Keratinocyte (primary cell): Measurements from ENCODE around the gene ZBTB32.

ENCODE experiments used
- EZH2 ChIP-seq: IDR thresholded peaks from one replicate; pipeline ENCODE4 v1.6.1; 2012; ENCODE audit warnings: inconsistent platforms, mild to moderate bottlenecking, low read length, moderate library complexity
- TF ChIP-seq, protein P1 (sequence below), 3 experiments: IDR thresholded peaks in 1 of 3; conservative IDR thresholded peaks in 1 of 3; optimal IDR thresholded peaks in 1 of 3; 2 replicates in 2 of 3; 3 replicates in 1 of 3; pipeline versions ENCODE3 to v1.5.1; 2011; ENCODE audit warnings: low read length in 3 of 3, mild to moderate bottlenecking in 3 of 3, moderate library complexity in 2 of 3, control low read depth in 1 of 3, inconsistent platforms in 1 of 3; ENCODE audit not compliant: insufficient read depth in 2 of 3; ENCODE audit errors: extremely low read depth in 1 of 3

GRCh38 chr19:35714601-35715354, 10.4 kb downstream of the ZBTB32 start:
- TF ChIP-seq, protein P1, sequence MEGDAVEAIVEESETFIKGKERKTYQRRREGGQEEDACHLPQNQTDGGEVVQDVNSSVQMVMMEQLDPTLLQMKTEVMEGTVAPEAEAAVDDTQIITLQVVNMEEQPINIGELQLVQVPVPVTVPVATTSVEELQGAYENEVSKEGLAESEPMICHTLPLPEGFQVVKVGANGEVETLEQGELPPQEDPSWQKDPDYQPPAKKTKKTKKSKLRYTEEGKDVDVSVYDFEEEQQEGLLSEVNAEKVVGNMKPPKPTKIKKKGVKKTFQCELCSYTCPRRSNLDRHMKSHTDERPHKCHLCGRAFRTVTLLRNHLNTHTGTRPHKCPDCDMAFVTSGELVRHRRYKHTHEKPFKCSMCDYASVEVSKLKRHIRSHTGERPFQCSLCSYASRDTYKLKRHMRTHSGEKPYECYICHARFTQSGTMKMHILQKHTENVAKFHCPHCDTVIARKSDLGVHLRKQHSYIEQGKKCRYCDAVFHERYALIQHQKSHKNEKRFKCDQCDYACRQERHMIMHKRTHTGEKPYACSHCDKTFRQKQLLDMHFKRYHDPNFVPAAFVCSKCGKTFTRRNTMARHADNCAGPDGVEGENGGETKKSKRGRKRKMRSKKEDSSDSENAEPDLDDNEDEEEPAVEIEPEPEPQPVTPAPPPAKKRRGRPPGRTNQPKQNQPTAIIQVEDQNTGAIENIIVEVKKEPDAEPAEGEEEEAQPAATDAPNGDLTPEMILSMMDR (optimal IDR thresholded peaks at IDR 0.05 in 1 of 3, IDR thresholded peaks at IDR 0.05 in 1 of 3, conservative IDR thresholded peaks at IDR 0.05 in 1 of 3; ENCODE audit: extremely low read depth in 1 of 3, insufficient read depth in 2 of 3, low read length in 3 of 3), result no peak
- no peak for TF ChIP-seq EZH2
